Muscle of back (tissue), 10 donors: Measurements from ENCODE around the gene APOB. TPM values are rescaled to one million over a fixed set of nuclear protein-coding genes. Genes with fewer than 3 reads are reported as not detected.

ENCODE experiments used
- polyA plus RNA-seq, 10 donors: library from polyadenylated mRNA; unstranded; fragments of 120-200 nt; gene quantifications; one replicate each; pipeline ENCODE4 v1.2.1, GENCODE V29; 2013; ENCODE audit not compliant: insufficient read length in 10 of 10

APOB gene
- polyA plus RNA-seq, 10 donors, result 0.01 to 1.4 (median 0.06) TPM

Other genes with a start within 250 kb of the APOB start
- gene LDAH, start 221.0 kb downstream of the APOB start, polyA plus RNA-seq, result 10 to 100 TPM in 6 of 10 donors, 1 to 10 TPM in 4; 7.9 to 13.2 (median 10.8) TPM
- gene TDRD15, start 79.9 kb upstream of the APOB start, polyA plus RNA-seq, result under 1 TPM in 1 of 10 donors, not detected in 9; 0.66 TPM